H9 (cell line): ENCODE results near the gene RGS3. TPM values are rescaled to one million over a fixed set of nuclear protein-coding genes. Genes with fewer than 3 reads are reported as not detected.
A peak's percentile ranks its signal among the peaks of the same experiment; 100 is the strongest.

Experiments
- DNase-seq: peaks from one replicate; pipeline ENCODE4 v3.0.0-alpha.2; 2017
- H2AFZ ChIP-seq: one replicate; pipeline ENCODE4 v1.6.1; 2013; ENCODE audit warnings: mild to moderate bottlenecking, low read length, control low read depth, moderate library complexity
- H2AK5ac ChIP-seq: 2 replicates; pipeline ENCODE4 v1.6.1; 2013; ENCODE audit warnings: low read length, control low read depth, mixed read lengths; ENCODE audit not compliant: insufficient read length
- H2BK120ac ChIP-seq: one replicate; pipeline ENCODE4 v1.6.1; 2013; ENCODE audit warnings: low read depth, mild to moderate bottlenecking, low read length, control low read depth, inconsistent platforms; ENCODE audit not compliant: poor library complexity, severe bottlenecking
- H2BK12ac ChIP-seq: 2 replicates; pipeline ENCODE4 v1.6.1; 2013; ENCODE audit warnings: low read length, control low read depth, mixed read lengths, low read depth; ENCODE audit not compliant: insufficient read length
- H2BK15ac ChIP-seq: 2 replicates; pipeline ENCODE4 v1.6.1; 2013; ENCODE audit warnings: low read depth, low read length, control low read depth
- H2BK20ac ChIP-seq: one replicate; pipeline ENCODE4 v1.6.1; 2013; ENCODE audit warnings: low read depth, mild to moderate bottlenecking, low read length, control low read depth, inconsistent platforms; ENCODE audit not compliant: poor library complexity, severe bottlenecking
- H2BK5ac ChIP-seq: 2 replicates; pipeline ENCODE4 v1.6.1; 2013; ENCODE audit warnings: low read length, control low read depth, mixed read lengths; ENCODE audit not compliant: insufficient read length
- H3K14ac ChIP-seq: 2 replicates; pipeline ENCODE4 v1.6.1; 2013; ENCODE audit warnings: low read length, control low read depth; ENCODE audit not compliant: insufficient read depth
- H3K18ac ChIP-seq: 2 replicates; pipeline ENCODE4 v1.6.1; 2013; ENCODE audit warnings: low read depth, mild to moderate bottlenecking, mixed read lengths, low read length, control low read depth; ENCODE audit not compliant: insufficient read length
- H3K23ac ChIP-seq: 2 replicates; pipeline ENCODE4 v1.6.1; 2013; ENCODE audit warnings: low read length, control low read depth, mixed read lengths, low read depth; ENCODE audit not compliant: insufficient read length
- H3K23me2 ChIP-seq: 2 replicates; pipeline ENCODE4 v1.6.1; 2013; ENCODE audit warnings: low read depth, mild to moderate bottlenecking, mixed read lengths, low read length, control low read depth; ENCODE audit not compliant: insufficient read length, poor library complexity, severe bottlenecking
- H3K27ac ChIP-seq: 2 replicates; pipeline ENCODE4 v1.5.1; 2013; ENCODE audit warnings: low read length, control low read depth, mixed read lengths, low read depth; ENCODE audit not compliant: insufficient read length
- H3K27me3 ChIP-seq: 2 replicates; pipeline ENCODE4 v1.6.1; 2013; ENCODE audit warnings: low read length, control low read depth, inconsistent platforms; ENCODE audit not compliant: insufficient read depth
- H3K4ac ChIP-seq: 2 replicates; pipeline ENCODE4 v1.6.1; 2013; ENCODE audit warnings: low read depth, mild to moderate bottlenecking, control low read depth, inconsistent platforms, low read length, moderate library complexity
- H3K4me1 ChIP-seq: 2 replicates; pipeline ENCODE4 v1.6.1; 2013; ENCODE audit warnings: low read length, control low read depth, inconsistent platforms; ENCODE audit not compliant: insufficient read depth
- H3K4me2 ChIP-seq: 2 replicates; pipeline ENCODE4 v1.6.1; 2013; ENCODE audit warnings: low read length, control low read depth, mixed read lengths; ENCODE audit not compliant: insufficient read length, insufficient read depth
- H3K56ac ChIP-seq: 2 replicates; pipeline ENCODE4 v1.6.1; 2013; ENCODE audit warnings: low read depth, mild to moderate bottlenecking, mixed read lengths, low read length, control low read depth; ENCODE audit not compliant: insufficient read length
- H3K79me1 ChIP-seq: 2 replicates; pipeline ENCODE4 v1.6.1; 2013; ENCODE audit warnings: low read depth, mild to moderate bottlenecking, moderate library complexity, low read length, control low read depth, inconsistent platforms; ENCODE audit not compliant: insufficient read depth, poor library complexity, severe bottlenecking
- H3K79me2 ChIP-seq: 2 replicates; pipeline ENCODE4 v1.6.1; 2013; ENCODE audit warnings: low read length, control low read depth, inconsistent platforms; ENCODE audit not compliant: insufficient read depth
- H3K9ac ChIP-seq: 2 replicates; pipeline ENCODE4 v1.6.1; 2013; ENCODE audit warnings: low read length, control low read depth, mixed read lengths; ENCODE audit not compliant: insufficient read length; ENCODE audit errors: extremely low read depth
- H3K9me3 ChIP-seq: one replicate; pipeline ENCODE4 v1.6.1; 2013; ENCODE audit warnings: low read depth, low read length, inconsistent platforms; ENCODE audit not compliant: control insufficient read depth
- H3T11ph ChIP-seq: one replicate; pipeline ENCODE4 v1.6.1; 2013; ENCODE audit warnings: mild to moderate bottlenecking, low read length, control low read depth, inconsistent platforms
- H4K20me1 ChIP-seq: one replicate; pipeline ENCODE4 v1.6.1; 2013; ENCODE audit not compliant: control insufficient read depth, insufficient read length, insufficient read depth
- H4K5ac ChIP-seq: 2 replicates; pipeline ENCODE4 v1.6.1; 2013; ENCODE audit warnings: low read depth, mild to moderate bottlenecking, mixed read lengths, low read length, control low read depth; ENCODE audit not compliant: insufficient read length
- H4K8ac ChIP-seq: replicated peaks from 2 replicates; pipeline ENCODE4 v1.6.1; 2013; ENCODE audit warnings: low read length, control low read depth, mixed read lengths, low read depth; ENCODE audit not compliant: insufficient read length
- H4K91ac ChIP-seq: 2 replicates; pipeline ENCODE4 v1.6.1; 2013; ENCODE audit warnings: low read depth, mild to moderate bottlenecking, moderate library complexity, mixed read lengths, low read length, control low read depth; ENCODE audit not compliant: insufficient read length
- H3K27ac Mint-ChIP-seq, 3 experiments: 2 replicates in 2 of 3; 3 replicates in 1 of 3; pipeline ENCODE4 v1.8.0; 2020 to 2021; ENCODE audit warnings: mixed read lengths in 3 of 3, mild to moderate bottlenecking in 1 of 3, moderate library complexity in 1 of 3
- H3K27me3 Mint-ChIP-seq: 2 replicates; pipeline ENCODE4 v1.8.0; 2021; ENCODE audit warnings: low read depth, mild to moderate bottlenecking, moderate library complexity, mixed read lengths
- H3K36me3 Mint-ChIP-seq, 3 experiments: 2 replicates in 2 of 3; 3 replicates in 1 of 3; pipeline ENCODE4 v1.8.0; 2020 to 2021; ENCODE audit warnings: low read depth in 3 of 3, mixed read lengths in 3 of 3; ENCODE audit not compliant: insufficient read depth in 1 of 3
- H3K4me1 Mint-ChIP-seq, 2 experiments: 2 replicates each; pipeline ENCODE4 v1.8.0; 2020; ENCODE audit warnings: mixed read lengths in 2 of 2
- H3K4me3 Mint-ChIP-seq, 2 experiments: 2 replicates in 1 of 2; 3 replicates in 1 of 2; pipeline ENCODE4 v1.8.0; 2020 to 2021; ENCODE audit warnings: mild to moderate bottlenecking in 2 of 2, mixed read lengths in 2 of 2, moderate library complexity in 1 of 2
- H3K9me3 Mint-ChIP-seq, 2 experiments: 2 replicates in 1 of 2; 3 replicates in 1 of 2; pipeline ENCODE4 v1.8.0; 2020; ENCODE audit warnings: mild to moderate bottlenecking in 2 of 2, mixed read lengths in 2 of 2, moderate library complexity in 1 of 2
- CTCF ChIP-seq: fragments of 200-600 bp; sonication (generic); conservative IDR thresholded peaks from 3 replicates; pipeline ENCODE4 v1.8.0; 2021; ENCODE audit warnings: antibody characterized with exemption, mild to moderate bottlenecking
- WGBS: extraction: QIAGEN DNeasy Blood & Tissue Kit; methylation state at CpG from one replicate; pipeline ENCODE4 v1.1.7; 2013; ENCODE audit warnings: missing lambda C conversion rate, low lambda C conversion rate, mixed read lengths; ENCODE audit not compliant: insufficient read length; ENCODE audit errors: extremely low coverage; 5-methylcytosine and 5-hydroxymethylcytosine counted together
- total RNA-seq: library from RNA; stranded (reverse); gene quantifications from 2 replicates; pipeline ENCODE4 v1.2.1, GENCODE V29; 2021

Gene RGS3
- total RNA-seq, 1 experiment from 2014 or later: 13.9 TPM

GRCh38 chr9:113464286-113464660 lies 746 bp downstream of the RGS3 start:
- peaks cover 25 to 28% of the 10 kb centered on the region in 2 experiments for H3K4me1 Mint-ChIP-seq
- Histone ChIP-seq H2AK5ac (no peak overlapping the region), H3T11ph (no peak overlapping the region), H4K8ac (no peak overlapping the region), H2BK120ac (no peak overlapping the region), H3K14ac (no peak overlapping the region), H2AFZ (no peak overlapping the region), H3K27me3 (peaks cover 13% of the 10 kb centered on the region; the same call in 1 of the 2 replicates), H3K79me2 (no peaks in the 10 kb centered on the region), H3K23me2 (peaks cover 9% of the 10 kb centered on the region), H4K91ac (no peak overlapping the region), H3K56ac (no peak overlapping the region), H2BK5ac (no peak overlapping the region), H3K9me3 (no peaks in the 10 kb centered on the region), H3K4me1 (peaks cover 6% of the 10 kb centered on the region; the same call in 1 of the 2 replicates), H4K20me1 (no peaks in the 10 kb centered on the region), H3K27ac (no peak overlapping the region), H2BK12ac (no peak overlapping the region), H3K18ac (no peak overlapping the region), H3K23ac (no peak overlapping the region), H3K4me2 (peak overlapping the region; percentile 76), H3K4ac (no peak overlapping the region), H3K9ac (no peak overlapping the region), H2BK15ac (no peak overlapping the region), H2BK20ac (no peak overlapping the region), H4K5ac (no peak overlapping the region), H3K79me1 (no peaks in the 10 kb centered on the region)
- H3K27ac Mint-ChIP-seq: no peak overlapping the region
- H3K9me3 Mint-ChIP-seq: no peaks in the 10 kb centered on the region; a peak in 1 of 5 replicates
- no peak for DNase-seq
- H3K27me3 Mint-ChIP-seq: peaks cover 35% of the 10 kb centered on the region
- no peak for TF ChIP-seq CTCF
- no CpG with 5 or more reads among the region's 1 CpG for WGBS
- peak overlapping the region; percentile 66 to 79 for H3K4me3 Mint-ChIP-seq
- H3K36me3 Mint-ChIP-seq: no peaks in the 10 kb centered on the region
